Ovary (tissue), 3 donors: ENCODE data around the gene CC2D1A.

Source experiments
- CTCF ChIP-seq, 3 donors: fragments of 450-650 bp in 2 of 3; fragments of 200-600 bp in 1 of 3; IDR thresholded peaks; one replicate each; pipeline versions ENCODE4 v1.5.1 to v1.8.0; 2016 to 2022; ENCODE audit warnings: antibody characterized with exemption in 3 of 3, mild to moderate bottlenecking in 1 of 3
- EP300 ChIP-seq: sonication (generic); formaldehyde crosslinking; IDR thresholded peaks from one replicate; pipeline ENCODE4 v1.6.1; 2017; ENCODE audit warnings: antibody characterized with exemption
- donor health status: DM: no; HTN: no; CAD: no.

- TF ChIP-seq CTCF (IDR thresholded peaks at IDR 0.05) (no peak), EP300 (no peak)
Measured at GRCh38 chr19:13976446-13976845, 70.4 kb downstream of the CC2D1A start.
